ENCODE results near the gene ARHGAP8.

GRCh38 chr22:44907765-44908737 is 155.7 kb downstream of the ARHGAP8 start:
- no peak for TF ChIP-seq CTCF (CRISPR knock-in tag; IDR thresholded peaks at IDR 0.05)
- no peak for TF ChIP-seq ZC3H13 (CRISPR knock-in tag; IDR thresholded peaks at IDR 0.05)
- TF ChIP-seq POLR2AphosphoS5 (IDR thresholded peaks at IDR 0.05; ENCODE audit: low read depth, low read length) = no peak
- TF ChIP-seq HCFC1 (IDR thresholded peaks at IDR 0.05; ENCODE audit: low read depth, low read length) = no peak
- no peak for TF ChIP-seq DBP (CRISPR knock-in tag; IDR thresholded peaks at IDR 0.05; ENCODE audit: not compliant biosample characterization)
- TF ChIP-seq TARDBP (CRISPR knock-in tag; IDR thresholded peaks at IDR 0.05) = no peak
- TF ChIP-seq FOXK1 (CRISPR knock-in tag; IDR thresholded peaks at IDR 0.05; ENCODE audit: borderline replicate concordance, low read depth) = no peak
- no peak for TF ChIP-seq SMARCC2 (IDR thresholded peaks at IDR 0.05)
- TF ChIP-seq PBX3 (CRISPR knock-in tag; IDR thresholded peaks at IDR 0.05; ENCODE audit: borderline replicate concordance) = no peak
- TF ChIP-seq ZNF10 (CRISPR knock-in tag; IDR thresholded peaks at IDR 0.05; ENCODE audit: borderline replicate concordance, low read depth) = no peak
- TF ChIP-seq ZSCAN25 (CRISPR knock-in tag; IDR thresholded peaks at IDR 0.05) = no peak
